ENCODE results near the gene IFIT1. TPM values are rescaled to one million over a fixed set of nuclear protein-coding genes. Genes with fewer than 3 reads are reported as not detected.

IFIT1 gene
- total and polyA plus RNA-seq, 2 experiments from 2014 or later: 1.5 to 3.9 TPM

GRCh38 chr10:89388806-89389205 lies 3.6 kb upstream of the IFIT1 start:
- H3K4me3 ChIP-seq: no peak overlapping the region
- H3K9me3 Mint-ChIP-seq: no peaks in the 10 kb centered on the region
- no peaks in the 10 kb centered on the region for H3K27me3 Mint-ChIP-seq (ENCODE audit: insufficient read depth, low read depth, poor library complexity)
- H3K79me2 ChIP-seq (replicated peaks; ENCODE audit: insufficient read depth): no peaks in the 10 kb centered on the region
- H3K4me3 Mint-ChIP-seq: no peak overlapping the region
- H3K36me3 ChIP-seq (ENCODE audit: insufficient read depth): no peaks in the 10 kb centered on the region
- no peaks in the 10 kb centered on the region for H4K20me1 ChIP-seq (replicated peaks; ENCODE audit: insufficient read depth)
- H3K4me1 Mint-ChIP-seq: peaks cover 11% of the 10 kb centered on the region; the same call in 2 of the 3 replicates
- no peaks in the 10 kb centered on the region for H3F3A ChIP-seq (replicated peaks; ENCODE audit: low read depth)
- H3K27ac Mint-ChIP-seq: no peak overlapping the region
- no peaks in the 10 kb centered on the region for H3K9me2 ChIP-seq (ENCODE audit: insufficient read depth)
- H3K4me1 ChIP-seq (ENCODE audit: insufficient read depth): peaks cover 11% of the 10 kb centered on the region
- no peaks in the 10 kb centered on the region for H3K27me3 ChIP-seq (ENCODE audit: insufficient read depth)
- no peak overlapping the region for H2AFZ ChIP-seq
- DNase-seq (ENCODE audit: low spot score) (no peak), ATAC-seq (no peak)
- no peak for TF ChIP-seq EZH2 (IDR thresholded peaks at IDR 0.05; ENCODE audit: low read depth, unreplicated experiment)
- no peak for TF ChIP-seq ETS1 (IDR thresholded peaks at IDR 0.05)
- no peak for TF ChIP-seq ZNF114 (CRISPR knock-in tag; IDR thresholded peaks at IDR 0.05)
- TF ChIP-seq CREB1 (CRISPR knock-in tag; IDR thresholded peaks at IDR 0.05; ENCODE audit: low read depth): no peak
- no peak for TF ChIP-seq EZH2phosphoT487 (IDR thresholded peaks at IDR 0.05; ENCODE audit: unreplicated experiment)
- TF ChIP-seq REST (IDR thresholded peaks at IDR 0.05; ENCODE audit: unreplicated experiment): no peak
- TF ChIP-seq, protein P1, sequence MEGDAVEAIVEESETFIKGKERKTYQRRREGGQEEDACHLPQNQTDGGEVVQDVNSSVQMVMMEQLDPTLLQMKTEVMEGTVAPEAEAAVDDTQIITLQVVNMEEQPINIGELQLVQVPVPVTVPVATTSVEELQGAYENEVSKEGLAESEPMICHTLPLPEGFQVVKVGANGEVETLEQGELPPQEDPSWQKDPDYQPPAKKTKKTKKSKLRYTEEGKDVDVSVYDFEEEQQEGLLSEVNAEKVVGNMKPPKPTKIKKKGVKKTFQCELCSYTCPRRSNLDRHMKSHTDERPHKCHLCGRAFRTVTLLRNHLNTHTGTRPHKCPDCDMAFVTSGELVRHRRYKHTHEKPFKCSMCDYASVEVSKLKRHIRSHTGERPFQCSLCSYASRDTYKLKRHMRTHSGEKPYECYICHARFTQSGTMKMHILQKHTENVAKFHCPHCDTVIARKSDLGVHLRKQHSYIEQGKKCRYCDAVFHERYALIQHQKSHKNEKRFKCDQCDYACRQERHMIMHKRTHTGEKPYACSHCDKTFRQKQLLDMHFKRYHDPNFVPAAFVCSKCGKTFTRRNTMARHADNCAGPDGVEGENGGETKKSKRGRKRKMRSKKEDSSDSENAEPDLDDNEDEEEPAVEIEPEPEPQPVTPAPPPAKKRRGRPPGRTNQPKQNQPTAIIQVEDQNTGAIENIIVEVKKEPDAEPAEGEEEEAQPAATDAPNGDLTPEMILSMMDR (conservative IDR thresholded peaks at IDR 0.05; ENCODE audit: low read depth in 2 of 2): no peak
- no peak for TF ChIP-seq NANOG (IDR thresholded peaks at IDR 0.05; ENCODE audit: borderline replicate concordance)
- TF ChIP-seq JUNB (IDR thresholded peaks at IDR 0.05; ENCODE audit: unreplicated experiment): no peak
- H3K36me3 Mint-ChIP-seq (ENCODE audit: low read depth): no peaks in the 10 kb centered on the region
- H3K27ac ChIP-seq (ENCODE audit: low read depth): no peak overlapping the region
- H3K4me2 ChIP-seq: no peak overlapping the region

- DNase-seq (ENCODE audit: low spot score) (peak; percentile 66), ATAC-seq (peak; percentile 61; the same call in 2 of the 3 replicates)
- Mint-ChIP-seq H3K4me1 (peaks cover 11% of the 10 kb centered on the region; the same call in 2 of the 3 replicates), H3K4me3 (no peak overlapping the region), H3K27me3 (ENCODE audit: insufficient read depth, low read depth, poor library complexity) (no peaks in the 10 kb centered on the region), H3K27ac (no peak overlapping the region), H3K36me3 (ENCODE audit: low read depth) (no peaks in the 10 kb centered on the region), H3K9me3 (no peaks in the 10 kb centered on the region)
- Histone ChIP-seq H3K27ac (ENCODE audit: low read depth) (no peak overlapping the region), H3K4me3 (no peak overlapping the region), H3K9me2 (ENCODE audit: insufficient read depth) (no peaks in the 10 kb centered on the region), H4K20me1 (replicated peaks; ENCODE audit: insufficient read depth) (no peaks in the 10 kb centered on the region), H3K4me2 (no peak overlapping the region), H2AFZ (no peak overlapping the region), H3K4me1 (ENCODE audit: insufficient read depth) (peaks cover 11% of the 10 kb centered on the region), H3K27me3 (ENCODE audit: insufficient read depth) (no peaks in the 10 kb centered on the region), H3K36me3 (ENCODE audit: insufficient read depth) (no peaks in the 10 kb centered on the region), H3K79me2 (replicated peaks; ENCODE audit: insufficient read depth) (no peaks in the 10 kb centered on the region), H3F3A (replicated peaks; ENCODE audit: low read depth) (no peaks in the 10 kb centered on the region)
- TF ChIP-seq, protein P1 (conservative IDR thresholded peaks at IDR 0.05; ENCODE audit: low read depth in 2 of 2): peak; percentile 54 to 74
- TF ChIP-seq CREB1 (CRISPR knock-in tag; IDR thresholded peaks at IDR 0.05; ENCODE audit: low read depth) (no peak), ZNF331 (CRISPR knock-in tag; IDR thresholded peaks at IDR 0.05; ENCODE audit: low read depth) (no peak)
These were observed 3.2 kb upstream of the IFIT1 start for GRCh38 chr10:89389254-89389653.
